GM12864 (cell line): ENCODE measurements around the gene FOXP2.

Experiments used
- DNase-seq: peaks from one replicate; pipeline ENCODE4 v3.0.0-alpha.2; 2011; ENCODE audit warnings: low read depth
- H3K4me3 ChIP-seq: 2 replicates; pipeline ENCODE4 v1.5.1; 2011; ENCODE audit warnings: mild to moderate bottlenecking, low read depth, low read length, control low read depth
- CTCF ChIP-seq: IDR thresholded peaks from 2 replicates; pipeline ENCODE4 v1.5.1; 2011; ENCODE audit warnings: low read depth, mild to moderate bottlenecking, moderate library complexity, low read length, control low read depth, inconsistent platforms; ENCODE audit errors: missing control alignments

The FOXP2 gene

GRCh38 chr7:114466917-114467316, 52.3 kb downstream of the FOXP2 start:
- no peak overlapping the region for H3K4me3 ChIP-seq
- no peak for DNase-seq
- TF ChIP-seq CTCF: no peak

GRCh38 chr7:114468844-114469243, 54.2 kb downstream of the FOXP2 start:
- no peak overlapping the region for H3K4me3 ChIP-seq
- TF ChIP-seq CTCF: no peak
- DNase-seq: no peak

- DNase-seq: no peak
- no peak overlapping the region for H3K4me3 ChIP-seq
- no peak for TF ChIP-seq CTCF
Measured at GRCh38 chr7:114472896-114473512, 58.4 kb downstream of the FOXP2 start.

GRCh38 chr7:114478384-114478783, 63.8 kb downstream of the FOXP2 start:
- H3K4me3 ChIP-seq: no peak overlapping the region
- no peak for TF ChIP-seq CTCF
- DNase-seq: no peak

- DNase-seq: no peak
- no peak for TF ChIP-seq CTCF
Measured at GRCh38 chr7:114481999-114482398, 67.4 kb downstream of the FOXP2 start.

GRCh38 chr7:114484226-114484625, 69.6 kb downstream of the FOXP2 start:
- H3K4me3 ChIP-seq: no peak overlapping the region
- TF ChIP-seq CTCF: no peak
- no peak for DNase-seq

More at GRCh38 chr7:114481999-114482398, 67.4 kb downstream of the FOXP2 start:
- H3K4me3 ChIP-seq: no peak overlapping the region

GRCh38 chr7:114487174-114487573, 72.6 kb downstream of the FOXP2 start:
- H3K4me3 ChIP-seq: no peak overlapping the region
- TF ChIP-seq CTCF: no peak
- no peak for DNase-seq
